Amniotic epithelial cell (primary cell): ENCODE measurements around the gene S1PR4.
"Not testable (repeated sequence)": the region's sequence is repeated elsewhere in the genome, so short reads cannot be mapped to it uniquely, and the experiment has no call there.

Source experiments
- DNase-seq: peaks from one replicate; pipeline ENCODE4 v3.0.0-alpha.2; 2010; ENCODE audit warnings: low read depth

Gene S1PR4

GRCh38 chr19:3196064-3196932, 17.7 kb downstream of the S1PR4 start:
- no peak for DNase-seq

GRCh38 chr19:3196933-3197205, 18.3 kb downstream of the S1PR4 start:
- no peak for DNase-seq

- no peak for DNase-seq
Observed at GRCh38 chr19:3198901-3199700, 20.5 kb downstream of the S1PR4 start.

- no peak for DNase-seq
Observed at GRCh38 chr19:3201072-3201700, 22.6 kb downstream of the S1PR4 start.

- no peak for DNase-seq
Observed at GRCh38 chr19:3201911-3202310, 23.3 kb downstream of the S1PR4 start.

GRCh38 chr19:3202346-3202745, 23.8 kb downstream of the S1PR4 start:
- DNase-seq = no peak

- DNase-seq = not testable (repeated sequence)
Observed at GRCh38 chr19:3202895-3203294, 24.3 kb downstream of the S1PR4 start.

GRCh38 chr19:3203805-3204645, 25.5 kb downstream of the S1PR4 start:
- no peak for DNase-seq

- no peak for DNase-seq
Observed at GRCh38 chr19:3204646-3205275, 26.2 kb downstream of the S1PR4 start.

- no peak for DNase-seq
Observed at GRCh38 chr19:3206216-3206953, 27.8 kb downstream of the S1PR4 start.

GRCh38 chr19:3207461-3208242, 29.1 kb downstream of the S1PR4 start:
- DNase-seq = no peak

- no peak for DNase-seq
Observed at GRCh38 chr19:3208317-3209207, 30.0 kb downstream of the S1PR4 start.

- DNase-seq = peak; percentile 10
Observed at GRCh38 chr19:3210347-3211017, 31.9 kb downstream of the S1PR4 start.

- DNase-seq = no peak
Observed at GRCh38 chr19:3211191-3211590, 32.6 kb downstream of the S1PR4 start.

- no peak for DNase-seq
Observed at GRCh38 chr19:3213159-3213558, 34.6 kb downstream of the S1PR4 start.

GRCh38 chr19:3216874-3217273, 38.3 kb downstream of the S1PR4 start:
- no peak for DNase-seq

GRCh38 chr19:3220576-3220975, 42.0 kb downstream of the S1PR4 start:
- DNase-seq = no peak

GRCh38 chr19:3221576-3221975, 43.0 kb downstream of the S1PR4 start:
- DNase-seq = not testable (repeated sequence)
